ENCODE data around the gene ACVR1B. TPM values are rescaled to one million over a fixed set of nuclear protein-coding genes. Genes with fewer than 3 reads are reported as not detected.

ACVR1B gene
- total RNA-seq, 2 donors from 2014 or later, result 39.6 to 43.3 TPM

DNA sequence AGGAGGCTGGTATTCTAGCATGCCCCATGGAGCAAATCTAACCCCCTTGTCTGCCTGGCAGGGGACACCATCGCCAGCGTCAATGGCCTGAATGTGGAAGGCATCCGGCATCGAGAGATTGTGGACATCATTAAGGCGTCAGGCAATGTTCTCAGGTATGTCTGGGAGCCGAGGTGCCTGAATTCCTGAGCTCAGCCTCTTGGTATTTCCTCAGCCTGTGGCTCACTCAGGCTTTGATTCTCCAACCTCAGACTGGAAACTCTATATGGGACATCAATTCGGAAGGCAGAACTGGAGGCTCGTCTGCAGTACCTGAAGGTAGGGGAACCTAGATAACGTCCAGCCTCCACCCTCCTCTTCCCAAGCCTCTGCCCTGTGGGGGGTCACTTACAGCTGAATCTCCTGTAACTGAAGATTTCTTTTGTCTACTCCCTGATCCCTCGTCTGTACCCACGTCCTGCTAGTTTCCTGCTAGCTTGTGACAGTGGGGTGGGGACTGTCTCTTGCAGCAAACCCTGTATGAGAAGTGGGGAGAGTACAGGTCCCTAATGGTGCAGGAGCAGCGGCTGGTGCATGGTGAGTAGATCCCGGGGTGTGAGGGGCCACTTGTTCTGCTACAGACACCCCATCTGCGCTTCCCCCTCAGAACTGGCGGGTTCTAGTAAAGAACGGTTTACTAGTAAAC lies 62.3 kb downstream of the ACVR1B start:
- intact Hi-C loops (cut with DNase I), result no loop called here
- no peaks in the 10 kb centered on the region for H3K9me3 ChIP-seq

GRCh38 chr12:52014567-52015530 lies 63.4 kb downstream of the ACVR1B start:
- H3K9me3 ChIP-seq, result no peaks in the 10 kb centered on the region
- no peak overlapping the region for H3K4me3 ChIP-seq
- WGBS, result 77% methylated on average over 57 of the region's 93 CpGs
- no peaks in the 10 kb centered on the region for H3K36me3 ChIP-seq
- no peak overlapping the region for H3K27ac ChIP-seq
- peaks cover 12% of the 10 kb centered on the region for H3K4me1 ChIP-seq (replicated peaks)
- TF ChIP-seq POLR2A (IDR thresholded peaks at IDR 0.05) (no peak), CTCF (IDR thresholded peaks at IDR 0.05) (no peak), POLR2AphosphoS5 (IDR thresholded peaks at IDR 0.05) (no peak)
- intact Hi-C loops (cut with DNase I), result no loop called here
- DNase-seq (ENCODE audit: low spot score), result no peak
- no peaks in the 10 kb centered on the region for H3K27me3 ChIP-seq (replicated peaks; ENCODE audit: insufficient read depth)

More for the DNA sequence above, 62.3 kb downstream of the ACVR1B start:
- Histone ChIP-seq H3K4me3 (no peak overlapping the region), H3K27ac (no peak overlapping the region), H3K27me3 (replicated peaks; ENCODE audit: insufficient read depth) (no peaks in the 10 kb centered on the region), H3K4me1 (replicated peaks) (peaks cover 19% of the 10 kb centered on the region), H3K36me3 (no peaks in the 10 kb centered on the region)
- DNase-seq (ENCODE audit: low spot score), result no peak
- TF ChIP-seq POLR2A (IDR thresholded peaks at IDR 0.05), result no peak
- no peak for TF ChIP-seq POLR2AphosphoS5 (IDR thresholded peaks at IDR 0.05)
- TF ChIP-seq CTCF (IDR thresholded peaks at IDR 0.05), result no peak
- WGBS, result 90% methylated on average over 16 of the region's 16 CpGs

GRCh38 chr12:52015532-52016041 lies 64.1 kb downstream of the ACVR1B start:
- Histone ChIP-seq H3K4me1 (replicated peaks) (peaks cover 5% of the 10 kb centered on the region), H3K27me3 (replicated peaks; ENCODE audit: insufficient read depth) (no peaks in the 10 kb centered on the region), H3K9me3 (no peaks in the 10 kb centered on the region), H3K27ac (no peak overlapping the region), H3K36me3 (no peaks in the 10 kb centered on the region), H3K4me3 (no peak overlapping the region)
- no peak for DNase-seq (ENCODE audit: low spot score)
- WGBS, result 65% methylated on average over 10 of the region's 10 CpGs
- TF ChIP-seq POLR2AphosphoS5 (IDR thresholded peaks at IDR 0.05) (no peak), POLR2A (IDR thresholded peaks at IDR 0.05) (no peak), CTCF (IDR thresholded peaks at IDR 0.05) (no peak)
- intact Hi-C loops (cut with DNase I), result no loop called here

GRCh38 chr12:52018433-52019112 lies 67.1 kb downstream of the ACVR1B start:
- Histone ChIP-seq H3K9me3 (no peaks in the 10 kb centered on the region), H3K27me3 (replicated peaks; ENCODE audit: insufficient read depth) (no peaks in the 10 kb centered on the region), H3K4me3 (no peak overlapping the region), H3K36me3 (no peaks in the 10 kb centered on the region), H3K4me1 (replicated peaks) (no peaks in the 10 kb centered on the region), H3K27ac (no peak overlapping the region)
- no peak for DNase-seq (ENCODE audit: low spot score)
- intact Hi-C loops (cut with DNase I), result no loop called here
- TF ChIP-seq POLR2A (IDR thresholded peaks at IDR 0.05) (no peak), POLR2AphosphoS5 (IDR thresholded peaks at IDR 0.05) (no peak), CTCF (IDR thresholded peaks at IDR 0.05) (no peak)
- 67% methylated on average over 4 of the region's 4 CpGs for whole genome bisulfite sequencing

All from prostate gland (tissue), 2 donors.